Suprapubic skin (tissue), 3 donors: ENCODE data around the gene FBXO38.

ENCODE experiments used
- CTCF ChIP-seq, 2 donors: fragments of 200-600 bp in 1 of 2; fragments of 450-650 bp in 1 of 2; sonication (generic) in 1 of 2; IDR thresholded peaks; one replicate each; pipeline ENCODE4 v1.5.1; 2016 to 2019; ENCODE audit warnings: antibody characterized with exemption in 2 of 2, mild to moderate bottlenecking in 1 of 2, moderate library complexity in 1 of 2
- EP300 ChIP-seq: sonication (generic); formaldehyde crosslinking; IDR thresholded peaks from one replicate; pipeline ENCODE4 v1.6.1; 2017; ENCODE audit warnings: antibody characterized with exemption
- POLR2A ChIP-seq, 2 donors: fragments of 450-650 bp; IDR thresholded peaks; one replicate each; pipeline ENCODE4 v1.6.1; 2017; ENCODE audit warnings: antibody characterized with exemption in 2 of 2, mild to moderate bottlenecking in 2 of 2, moderate library complexity in 2 of 2

GRCh38 chr5:148482697-148483462 lies 99.1 kb downstream of the FBXO38 start:
- TF ChIP-seq CTCF (IDR thresholded peaks at IDR 0.05), result peak in 1 of 2 donors; percentile 59
- TF ChIP-seq POLR2A (IDR thresholded peaks at IDR 0.05), result no peak
- no peak for TF ChIP-seq EP300
